Measurements from ENCODE around the gene TP53BP2. TPM values are rescaled to one million over a fixed set of nuclear protein-coding genes. Genes with fewer than 3 reads are reported as not detected.
"Not testable (repeated sequence)": the region's sequence is repeated elsewhere in the genome, so short reads cannot be mapped to it uniquely, and the experiment has no call there.

The TP53BP2 gene
- total RNA-seq, 1 donor from 2014 or later = 22.6 TPM

GRCh38 chr1:223824712-223825111, 21.0 kb downstream of the TP53BP2 start:
- TF ChIP-seq, protein P1, sequence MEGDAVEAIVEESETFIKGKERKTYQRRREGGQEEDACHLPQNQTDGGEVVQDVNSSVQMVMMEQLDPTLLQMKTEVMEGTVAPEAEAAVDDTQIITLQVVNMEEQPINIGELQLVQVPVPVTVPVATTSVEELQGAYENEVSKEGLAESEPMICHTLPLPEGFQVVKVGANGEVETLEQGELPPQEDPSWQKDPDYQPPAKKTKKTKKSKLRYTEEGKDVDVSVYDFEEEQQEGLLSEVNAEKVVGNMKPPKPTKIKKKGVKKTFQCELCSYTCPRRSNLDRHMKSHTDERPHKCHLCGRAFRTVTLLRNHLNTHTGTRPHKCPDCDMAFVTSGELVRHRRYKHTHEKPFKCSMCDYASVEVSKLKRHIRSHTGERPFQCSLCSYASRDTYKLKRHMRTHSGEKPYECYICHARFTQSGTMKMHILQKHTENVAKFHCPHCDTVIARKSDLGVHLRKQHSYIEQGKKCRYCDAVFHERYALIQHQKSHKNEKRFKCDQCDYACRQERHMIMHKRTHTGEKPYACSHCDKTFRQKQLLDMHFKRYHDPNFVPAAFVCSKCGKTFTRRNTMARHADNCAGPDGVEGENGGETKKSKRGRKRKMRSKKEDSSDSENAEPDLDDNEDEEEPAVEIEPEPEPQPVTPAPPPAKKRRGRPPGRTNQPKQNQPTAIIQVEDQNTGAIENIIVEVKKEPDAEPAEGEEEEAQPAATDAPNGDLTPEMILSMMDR (IDR thresholded peaks at IDR 0.05; ENCODE audit: insufficient read depth, low read length, severe bottlenecking) = no peak
- Histone ChIP-seq H3K36me3 (ENCODE audit: control insufficient read depth, insufficient read depth, low read length) (peaks cover 3% of the 10 kb centered on the region), H3K4me3 (ENCODE audit: low read depth, low read length) (no peak overlapping the region), H3K27me3 (ENCODE audit: control insufficient read depth, insufficient read depth, low read length) (no peaks in the 10 kb centered on the region)
- DNase-seq (ENCODE audit: low read depth) = no peak
- FAIRE-seq = no peak

DNA sequence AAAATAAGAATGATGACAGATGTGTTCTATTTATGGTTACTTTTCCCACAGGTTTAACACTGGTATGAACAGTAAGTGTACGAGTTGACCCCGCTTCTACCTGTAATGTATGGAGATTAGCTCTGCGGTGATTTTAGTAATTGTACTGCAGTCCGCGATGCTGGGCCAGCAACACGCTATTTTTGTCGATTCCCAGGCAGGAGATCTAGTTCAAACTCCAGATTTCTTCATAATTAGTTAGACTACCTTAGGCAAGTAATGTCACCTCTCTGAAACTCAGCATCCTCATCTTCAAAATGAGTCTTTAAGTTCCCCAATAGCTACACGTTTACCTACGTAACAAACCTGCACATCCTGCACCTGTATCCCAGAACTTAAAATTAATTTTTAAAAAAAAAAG, 21.5 kb downstream of the TP53BP2 start:
- TF ChIP-seq, protein P1 (IDR thresholded peaks at IDR 0.05; ENCODE audit: insufficient read depth, low read length, severe bottlenecking) = no peak
- no peak for FAIRE-seq
- DNase-seq (ENCODE audit: low read depth) = no peak
- Histone ChIP-seq H3K4me3 (ENCODE audit: low read depth, low read length) (no peak overlapping the region), H3K36me3 (ENCODE audit: control insufficient read depth, insufficient read depth, low read length) (peaks cover 3% of the 10 kb centered on the region), H3K27me3 (ENCODE audit: control insufficient read depth, insufficient read depth, low read length) (no peaks in the 10 kb centered on the region)

DNA sequence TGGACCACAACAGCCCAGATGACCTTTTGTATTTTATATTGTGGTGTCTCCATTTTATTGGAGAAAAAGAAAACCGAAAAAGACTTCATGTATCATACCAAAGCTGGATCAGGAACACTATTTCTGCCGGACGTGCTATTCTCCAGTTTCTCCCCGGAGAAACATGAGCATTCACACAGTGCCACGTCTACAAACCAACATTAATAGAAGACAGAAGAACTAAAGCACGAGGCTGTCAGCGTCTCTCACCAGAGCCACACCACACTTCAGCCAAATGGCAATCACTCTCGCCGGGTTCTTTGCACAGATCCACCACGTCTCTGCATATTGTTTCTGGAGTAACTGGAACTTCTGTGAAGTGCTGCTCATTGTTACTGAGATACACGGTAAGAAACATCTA, 24.8 kb downstream of the TP53BP2 start:
- FAIRE-seq (no peak), DNase-seq (ENCODE audit: low read depth) (no peak)
- Histone ChIP-seq H3K27me3 (ENCODE audit: control insufficient read depth, insufficient read depth, low read length) (no peaks in the 10 kb centered on the region), H3K4me3 (ENCODE audit: low read depth, low read length) (no peak overlapping the region), H3K36me3 (ENCODE audit: control insufficient read depth, insufficient read depth, low read length) (peaks cover 3% of the 10 kb centered on the region)
- TF ChIP-seq, protein P1 (IDR thresholded peaks at IDR 0.05; ENCODE audit: insufficient read depth, low read length, severe bottlenecking) = no peak

DNA sequence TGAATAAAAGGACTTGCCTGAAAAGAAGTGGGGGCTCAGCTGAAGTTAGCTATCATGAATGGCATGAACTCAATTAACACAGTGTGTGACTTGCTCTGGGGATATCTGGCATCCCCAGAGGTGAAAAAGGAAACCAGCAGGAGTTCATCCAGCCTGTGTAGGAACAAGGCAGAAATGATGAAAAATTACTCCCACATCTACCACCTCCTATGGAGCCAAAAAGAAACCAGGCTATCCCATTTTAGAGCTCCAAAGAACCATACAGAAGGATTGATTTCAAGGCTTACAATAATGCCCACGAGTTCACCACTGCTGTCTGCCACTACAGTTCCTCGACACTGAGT, 25.3 kb downstream of the TP53BP2 start:
- DNase-seq (ENCODE audit: low read depth) = no peak
- Histone ChIP-seq H3K36me3 (ENCODE audit: control insufficient read depth, insufficient read depth, low read length) (peaks cover 3% of the 10 kb centered on the region), H3K4me3 (ENCODE audit: low read depth, low read length) (no peak overlapping the region), H3K27me3 (ENCODE audit: control insufficient read depth, insufficient read depth, low read length) (no peaks in the 10 kb centered on the region)
- FAIRE-seq = no peak
- TF ChIP-seq, protein P1 (IDR thresholded peaks at IDR 0.05; ENCODE audit: insufficient read depth, low read length, severe bottlenecking) = no peak

DNA sequence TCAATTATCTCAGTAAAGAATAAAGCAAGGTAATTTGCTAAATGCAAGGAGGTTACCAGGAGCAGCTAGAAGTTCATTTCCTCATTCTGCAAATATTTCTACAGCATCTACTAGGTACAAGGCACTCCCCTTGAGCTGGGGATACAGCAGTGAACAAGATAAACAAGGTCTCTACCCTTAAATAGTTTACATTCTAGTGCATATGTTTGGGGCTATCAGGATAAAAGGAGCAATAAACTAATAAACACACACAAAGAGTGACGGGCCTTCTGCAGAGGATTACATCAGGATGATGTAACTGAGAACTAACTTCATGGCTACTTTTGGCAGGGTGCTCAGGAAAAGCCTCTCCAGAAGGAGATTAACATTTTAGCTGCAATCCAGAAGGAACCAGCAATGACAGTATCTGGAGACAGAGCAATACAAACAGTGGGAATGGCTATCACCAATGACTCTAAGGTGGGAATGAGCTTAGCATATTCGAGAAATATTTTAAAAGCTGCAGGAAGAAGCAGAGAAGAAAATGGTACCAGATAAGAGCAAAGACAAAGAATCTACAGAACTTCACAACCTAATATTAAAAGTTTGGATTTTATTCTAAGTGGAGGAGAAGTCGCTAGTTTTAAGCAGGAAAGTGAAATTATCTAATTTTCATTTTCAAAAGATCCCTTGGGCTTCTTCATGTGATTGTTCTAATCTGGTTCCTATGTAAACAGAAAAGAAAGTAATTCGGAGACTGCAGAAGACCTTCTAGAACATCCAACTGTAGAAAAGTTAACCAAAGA, 25.8 kb downstream of the TP53BP2 start:
- TF ChIP-seq, protein P1 (IDR thresholded peaks at IDR 0.05; ENCODE audit: insufficient read depth, low read length, severe bottlenecking) = no peak
- FAIRE-seq (no peak), DNase-seq (ENCODE audit: low read depth) (no peak)

GRCh38 chr1:223817265-223817664, 28.5 kb downstream of the TP53BP2 start:
- H3K36me3 ChIP-seq (ENCODE audit: control insufficient read depth, insufficient read depth, low read length); FAIRE-seq; DNase-seq (ENCODE audit: low read depth): not testable (repeated sequence)

More for the DNA sequence above, 25.8 kb downstream of the TP53BP2 start:
- Histone ChIP-seq H3K27me3 (ENCODE audit: control insufficient read depth, insufficient read depth, low read length) (no peaks in the 10 kb centered on the region), H3K36me3 (ENCODE audit: control insufficient read depth, insufficient read depth, low read length) (peaks cover 3% of the 10 kb centered on the region), H3K4me3 (ENCODE audit: low read depth, low read length) (no peak overlapping the region)

More at GRCh38 chr1:223817265-223817664, 28.5 kb downstream of the TP53BP2 start:
- H3K27me3 ChIP-seq (ENCODE audit: control insufficient read depth, insufficient read depth, low read length); H3K4me3 ChIP-seq (ENCODE audit: low read depth, low read length): not testable (repeated sequence)

Measured in bronchial epithelial cell (primary cell).